A549 (cell line): ENCODE data around the gene CDKN2AIPNL.

Experiments
- CBX8 ChIP-seq: fragments of 200-600 bp; sonication (generic); IDR thresholded peaks from 2 replicates; pipeline ENCODE4 v1.6.1; 2016
- CTCF ChIP-seq: fragments of >200 bp; sonication (Bioruptor Twin); formaldehyde crosslinking; IDR thresholded peaks from 3 replicates; pipeline ENCODE4 v1.5.1; 2016

GRCh38 chr5:134383980-134384697 is 27.5 kb downstream of the CDKN2AIPNL start:
- TF ChIP-seq CTCF (no peak), CBX8 (no peak)
